MCF 10A (cell line): ENCODE data around the gene CALR. TPM values are rescaled to one million over a fixed set of nuclear protein-coding genes. Genes with fewer than 3 reads are reported as not detected.

Experiments
- BruUV-seq: library from RNA; stranded (reverse); fragments of 400-500 nt; replicated peaks from 2 replicates; lab custom pipeline; 2021; lab: Mats Ljungman, UMichigan
- CTCF ChIA-PET: fragments of 300-600 bp; sonication (Branson Sonifier 250); formaldehyde crosslinking; extraction: SDS; loops from one replicate; lab custom pipeline; 2021; ENCODE audit warnings: antibody characterized with exemption, inconsistent platforms; lab: Yijun Ruan, JAX
- POLR2A ChIA-PET: fragments of 300-600, 350-650 bp; sonication (Branson Sonifier 250); formaldehyde crosslinking; extraction: SDS; loops from one replicate; lab custom pipeline; 2020; ENCODE audit warnings: antibody characterized with exemption, inconsistent platforms; lab: Yijun Ruan, JAX
- DNase-seq: peaks from one replicate; pipeline ENCODE4 v3.0.0-alpha.2; 2018; ENCODE audit not compliant: unreplicated experiment
- H3K27ac Mint-ChIP-seq: one replicate; pipeline ENCODE4 v1.8.0; 2022; ENCODE audit warnings: mild to moderate bottlenecking, low read depth, mixed read lengths; ENCODE audit not compliant: unreplicated experiment
- H3K27me3 Mint-ChIP-seq: one replicate; pipeline ENCODE4 v1.8.0; 2022; ENCODE audit warnings: mixed read lengths; ENCODE audit not compliant: insufficient read depth, unreplicated experiment
- H3K36me3 Mint-ChIP-seq: one replicate; pipeline ENCODE4 v1.8.0; 2022; ENCODE audit warnings: mild to moderate bottlenecking, moderate library complexity, mixed read lengths; ENCODE audit not compliant: insufficient read depth, unreplicated experiment
- H3K4me1 Mint-ChIP-seq: one replicate; pipeline ENCODE4 v1.8.0; 2022; ENCODE audit warnings: mixed read lengths; ENCODE audit not compliant: insufficient read depth, unreplicated experiment
- H3K4me3 Mint-ChIP-seq: one replicate; pipeline ENCODE4 v1.8.0; 2022; ENCODE audit warnings: mild to moderate bottlenecking, moderate library complexity, mixed read lengths; ENCODE audit not compliant: unreplicated experiment
- H3K9me3 Mint-ChIP-seq: one replicate; pipeline ENCODE4 v1.8.0; 2022; ENCODE audit warnings: mixed read lengths; ENCODE audit not compliant: unreplicated experiment
- CTCF ChIP-seq: fragments of 200-600 bp; IDR thresholded peaks from one replicate; pipeline ENCODE4 v1.8.0; 2022; ENCODE audit warnings: antibody characterized with exemption, mild to moderate bottlenecking; ENCODE audit not compliant: unreplicated experiment
- intact Hi-C: fragments of 100-400 bp; cut with micrococcal nuclease; formaldehyde crosslinking; loops from 2 replicates; pipeline ENCODE4 v1.14.1; 2022
- microRNA-seq: library from miRNA; unstranded; fragments of <30 nt; microRNA quantifications from one replicate; pipeline ENCODE4 v1.2.0, GENCODE V29; 2022
- total RNA-seq: library from RNA; stranded (reverse); gene quantifications from 2 replicates; pipeline ENCODE4 v1.2.3, GENCODE V29; 2022

CALR gene
- total RNA-seq, 1 experiment from 2014 or later: 792 TPM

- intact Hi-C loops: no loop called here
Measured at GRCh38 chr19:12991296-12991695, 52.9 kb downstream of the CALR start.

GRCh38 chr19:12992729-12993128, 54.3 kb downstream of the CALR start:
- H3K36me3 Mint-ChIP-seq: peaks cover under 1% of the 10 kb centered on the region
- intact Hi-C loops: no loop called here
- ChIA-PET CTCF (interaction anchor here (1.9 kb wide), 1 partner anchor 15 kb away, joined by 6 read pairs; no protein-coding TSS in a partner anchor), POLR2A (interaction anchor here (0.9 kb wide), 1 partner anchor 10 kb away, joined by 4 read pairs; no protein-coding TSS in a partner anchor)
- no peaks in the 10 kb centered on the region for H3K9me3 Mint-ChIP-seq
- H3K4me3 Mint-ChIP-seq: no peak overlapping the region
- DNase-seq: no peak
- H3K27ac Mint-ChIP-seq: no peak overlapping the region
- BruUV-seq: no TSS peak
- H3K27me3 Mint-ChIP-seq: no peaks in the 10 kb centered on the region
- H3K4me1 Mint-ChIP-seq: peaks cover 17% of the 10 kb centered on the region
- no peak for TF ChIP-seq CTCF

More at GRCh38 chr19:12991296-12991695, 52.9 kb downstream of the CALR start:
- Mint-ChIP-seq H3K9me3 (no peaks in the 10 kb centered on the region), H3K4me1 (peaks cover 13% of the 10 kb centered on the region), H3K27me3 (no peaks in the 10 kb centered on the region), H3K4me3 (no peak overlapping the region), H3K27ac (no peak overlapping the region), H3K36me3 (no peaks in the 10 kb centered on the region)
- no TSS peak for BruUV-seq
- DNase-seq: no peak
- ChIA-PET CTCF (interaction anchor here (0.6 to 1.9 kb wide), 2 partner anchors 14 to 742 kb away, joined by 3 to 6 read pairs; no protein-coding TSS in a partner anchor), POLR2A (no interaction called here)
- no peak for TF ChIP-seq CTCF

- no peak for TF ChIP-seq CTCF
- Mint-ChIP-seq H3K27me3 (no peaks in the 10 kb centered on the region), H3K27ac (no peak overlapping the region), H3K4me1 (peaks cover 17% of the 10 kb centered on the region), H3K9me3 (no peaks in the 10 kb centered on the region), H3K4me3 (no peak overlapping the region), H3K36me3 (peaks cover 9% of the 10 kb centered on the region)
- intact Hi-C loops: no loop called here
- no peak for DNase-seq
- ChIA-PET POLR2A (interaction anchor here (0.6 to 0.9 kb wide), 3 partner anchors 11 to 127 kb away, joined by 3 to 5 read pairs (median 4); no protein-coding TSS in a partner anchor), CTCF (interaction anchor here (0.7 to 1.9 kb wide), 5 partner anchors 16 to 101 kb away, joined by 3 to 7 read pairs (median 3); no protein-coding TSS in a partner anchor)
- no TSS peak for BruUV-seq
Measured at GRCh38 chr19:12993562-12993961, 55.2 kb downstream of the CALR start.

Small RNAs within 50 kb of the gene (microRNA-seq; reads per million reads assigned to microRNA genes)
- gene MIR5695 (not detected), gene MIR6515 (3.8 reads per million, percentile 29 among the genes with 10 or more reads in this experiment)

Other genes starting within 250 kb of the CALR start
- gene FBXW9, start 242.0 kb upstream of the CALR start, total RNA-seq: 10.8 and 13.8 TPM in 2 replicates
- gene TNPO2, start 214.7 kb upstream of the CALR start, total RNA-seq: 74.7 and 89.5 TPM in 2 replicates
- 139 and 146 TPM in 2 replicates for gene TRIR, start 203.9 kb upstream of the CALR start, total RNA-seq
- 62.9 and 67.1 TPM in 2 replicates for gene GET3, start 201.1 kb upstream of the CALR start, total RNA-seq
- gene BEST2, start 186.8 kb upstream of the CALR start, total RNA-seq: 0.70 and 0.83 TPM in 2 replicates
- 31.6 and 32.8 TPM in 2 replicates for gene HOOK2, start 163.1 kb upstream of the CALR start, total RNA-seq
- gene JUNB, start 147.1 kb upstream of the CALR start, total RNA-seq: 86.4 and 125 TPM in 2 replicates
- gene PRDX2, start 136.8 kb upstream of the CALR start, total RNA-seq: 224 and 295 TPM in 2 replicates
- 6.9 and 14.5 TPM in 2 replicates for gene THSD8, start 136.5 kb upstream of the CALR start, total RNA-seq
- gene RNASEH2A, start 132.0 kb upstream of the CALR start, total RNA-seq: 11.2 and 16.7 TPM in 2 replicates
- not detected in 2 replicates for gene RTBDN, start 104.0 kb upstream of the CALR start, total RNA-seq
- gene MAST1, start 100.1 kb upstream of the CALR start, total RNA-seq: 1.0 and 1.6 TPM in 2 replicates
- 26.7 and 28.7 TPM in 2 replicates for gene DNASE2, start 57.2 kb upstream of the CALR start, total RNA-seq
- not detected in 2 replicates for gene KLF1, start 51.4 kb upstream of the CALR start, total RNA-seq
- gene GCDH, start 47.4 kb upstream of the CALR start, total RNA-seq: 22.9 and 38.0 TPM in 2 replicates
- 0.83 and 0.91 TPM in 2 replicates for gene SYCE2, start 19.3 kb upstream of the CALR start, total RNA-seq
- gene FARSA, start 4.9 kb upstream of the CALR start, total RNA-seq: 78.6 and 107 TPM in 2 replicates
- gene RAD23A, start 7.3 kb downstream of the CALR start, total RNA-seq: 197 and 219 TPM in 2 replicates
- 44.4 and 47.5 TPM in 2 replicates for gene GADD45GIP1, start 18.6 kb downstream of the CALR start, total RNA-seq
- not detected in 2 replicates for gene DAND5, start 31.0 kb downstream of the CALR start, total RNA-seq
- gene NFIX, start 56.9 kb downstream of the CALR start, total RNA-seq: 26.9 and 27.2 TPM in 2 replicates
- gene LYL1, start 164.2 kb downstream of the CALR start, total RNA-seq: not detected in 2 replicates
- gene TRMT1, start 178.1 kb downstream of the CALR start, total RNA-seq: 47.5 and 63.2 TPM in 2 replicates
- 55.9 and 67.3 TPM in 2 replicates for gene NACC1, start 179.7 kb downstream of the CALR start, total RNA-seq
- gene STX10, start 211.8 kb downstream of the CALR start, total RNA-seq: 35.2 and 37.9 TPM in 2 replicates
- 63.0 and 92.3 TPM in 2 replicates for gene IER2, start 211.8 kb downstream of the CALR start, total RNA-seq